HG02970 (cell line): ENCODE measurements around the gene NPAS2.

ENCODE experiments used
- ATAC-seq: cut with Tn5 transposase; IDR thresholded peaks from one replicate; pipeline ENCODE4 v1.9.1; 2021; ENCODE audit warnings: mild to moderate bottlenecking, moderate library complexity, moderate number of reproducible peaks; ENCODE audit not compliant: unreplicated experiment, low FRiP score

The NPAS2 gene

GRCh38 chr2:101036562-101036961, 216.6 kb downstream of the NPAS2 start:
- ATAC-seq, result no peak

GRCh38 chr2:101037161-101037755, 217.3 kb downstream of the NPAS2 start:
- ATAC-seq, result no peak

GRCh38 chr2:101038455-101039255, 218.7 kb downstream of the NPAS2 start:
- ATAC-seq, result no peak

DNA sequence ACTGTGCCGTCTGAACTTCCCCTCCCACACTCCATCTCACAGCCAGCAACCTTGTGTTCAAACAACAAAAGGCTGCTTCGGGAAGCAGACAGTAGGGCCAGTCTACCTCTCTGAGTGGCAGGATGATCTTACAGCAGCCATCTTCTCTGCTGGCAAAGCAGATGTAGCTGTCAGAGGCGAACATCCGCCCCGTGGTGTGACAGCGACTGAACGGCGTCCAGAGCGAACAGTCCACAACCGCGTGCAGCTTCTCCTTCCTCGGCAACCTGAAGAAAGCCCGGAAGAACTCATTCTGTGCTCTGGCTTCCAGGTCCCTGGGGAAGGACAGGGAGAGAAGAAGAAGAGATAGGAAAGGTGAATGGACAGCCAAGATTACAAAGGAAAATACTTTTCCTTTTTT, 220.1 kb downstream of the NPAS2 start:
- no peak for ATAC-seq

- no peak for ATAC-seq
Observed at GRCh38 chr2:101040761-101041160, 220.8 kb downstream of the NPAS2 start.

- no peak for ATAC-seq
Observed at GRCh38 chr2:101041413-101041812, 221.5 kb downstream of the NPAS2 start.

- ATAC-seq, result no peak
Observed at GRCh38 chr2:101045330-101045729, 225.4 kb downstream of the NPAS2 start.
